GM19035 (cell line): ENCODE results near the gene ARFGEF2.
"Not testable (repeated sequence)": the region's sequence is repeated elsewhere in the genome, so short reads cannot be mapped to it uniquely, and the experiment has no call there.

Experiments
- ATAC-seq: cut with Tn5 transposase; IDR thresholded peaks from one replicate; pipeline ENCODE4 v1.9.1; 2021; ENCODE audit not compliant: unreplicated experiment

The ARFGEF2 gene

DNA sequence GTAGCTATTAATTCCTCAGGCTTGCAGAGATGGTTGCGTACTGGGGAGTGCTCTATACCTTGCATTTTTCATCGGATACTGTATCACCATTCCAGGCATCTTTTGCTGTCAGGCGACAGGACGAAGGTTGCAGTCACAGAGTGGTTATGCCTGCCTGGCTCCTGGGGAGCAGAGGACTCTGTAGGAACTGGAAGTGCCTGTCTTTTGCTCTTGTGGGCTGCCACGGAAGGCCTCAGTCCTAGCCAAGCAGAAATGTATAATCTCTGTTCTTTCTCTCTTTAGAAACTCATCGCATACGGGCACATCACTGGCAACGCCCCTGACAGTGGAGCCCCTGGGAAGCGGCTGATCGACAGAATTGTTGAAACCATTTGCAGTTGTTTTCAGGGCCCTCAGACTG is 29.5 kb downstream of the ARFGEF2 start:
- ATAC-seq, result no peak

DNA sequence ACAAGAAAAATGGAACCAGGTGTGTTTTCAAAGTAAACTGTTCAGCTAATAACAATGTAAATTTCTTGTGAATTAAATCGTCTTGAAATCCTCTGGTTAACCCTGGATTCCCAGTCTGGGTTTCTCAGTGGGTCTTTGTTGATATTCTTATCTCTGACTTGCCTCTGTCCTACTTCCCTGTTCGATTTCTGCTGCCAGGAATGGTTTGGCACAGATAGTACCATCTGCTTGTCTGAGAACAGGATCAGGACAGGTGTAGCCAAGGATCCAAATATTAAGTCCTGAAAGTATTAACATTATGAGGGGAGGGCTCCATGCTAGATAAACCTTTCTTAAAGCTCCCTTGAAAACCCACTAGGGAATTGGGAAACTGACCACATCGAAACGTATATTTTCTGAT is 30.1 kb downstream of the ARFGEF2 start:
- no peak for ATAC-seq

DNA sequence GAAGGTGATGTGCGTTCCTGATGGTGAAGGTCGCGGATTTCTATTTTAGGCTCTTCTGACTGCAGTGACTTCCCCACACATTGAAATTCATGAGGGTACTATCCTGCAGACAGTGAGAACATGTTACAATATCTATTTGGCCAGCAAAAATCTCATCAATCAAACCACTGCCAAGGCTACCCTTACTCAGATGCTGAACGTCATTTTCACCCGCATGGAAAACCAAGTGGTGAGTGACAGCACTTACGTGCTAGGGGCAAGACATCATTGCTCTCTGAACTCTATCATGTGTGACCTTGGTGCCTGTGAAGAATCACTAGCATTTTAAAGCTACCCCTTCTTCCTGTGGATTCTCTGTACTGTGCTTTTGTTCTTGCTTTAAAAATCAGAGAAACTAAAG is 31.1 kb downstream of the ARFGEF2 start:
- ATAC-seq, result no peak

DNA sequence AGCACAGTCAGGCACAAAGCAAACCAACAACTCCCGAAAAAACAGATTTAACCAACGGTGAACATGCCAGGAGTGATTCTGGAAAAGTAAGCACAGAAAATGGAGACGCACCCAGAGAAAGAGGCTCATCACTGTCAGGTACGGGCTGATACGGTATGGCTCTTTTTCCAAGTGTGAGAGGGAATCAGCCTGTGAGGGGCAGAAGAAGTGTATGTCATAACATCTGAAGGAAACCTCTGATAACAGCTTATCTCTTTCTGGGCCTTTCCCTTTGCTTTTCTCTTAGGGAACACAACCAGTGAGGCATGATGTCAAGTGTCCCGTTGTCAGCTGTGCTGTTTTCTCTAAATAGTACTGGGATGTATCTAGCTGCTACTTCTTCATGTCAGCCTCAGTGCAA is 32.1 kb downstream of the ARFGEF2 start:
- ATAC-seq, result no peak

DNA sequence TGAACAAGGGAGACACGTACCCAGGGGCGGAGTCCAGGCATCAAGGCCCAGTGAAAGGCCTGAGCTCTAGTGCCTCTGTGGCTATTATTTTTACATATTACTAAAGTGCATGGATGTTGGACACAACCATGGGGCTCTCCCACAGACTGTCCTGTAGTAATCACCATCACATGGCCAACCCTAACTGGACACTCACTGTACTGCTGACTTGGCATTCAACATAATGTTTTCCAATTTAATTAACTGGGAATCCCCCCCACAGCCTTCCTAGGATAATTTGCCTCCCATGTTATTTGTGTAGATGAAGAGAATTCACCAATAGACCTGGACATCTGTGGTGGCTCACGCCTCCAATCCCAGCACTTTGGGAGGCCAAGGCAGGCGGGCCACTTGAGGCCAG is 34.5 kb downstream of the ARFGEF2 start:
- ATAC-seq, result no peak

DNA sequence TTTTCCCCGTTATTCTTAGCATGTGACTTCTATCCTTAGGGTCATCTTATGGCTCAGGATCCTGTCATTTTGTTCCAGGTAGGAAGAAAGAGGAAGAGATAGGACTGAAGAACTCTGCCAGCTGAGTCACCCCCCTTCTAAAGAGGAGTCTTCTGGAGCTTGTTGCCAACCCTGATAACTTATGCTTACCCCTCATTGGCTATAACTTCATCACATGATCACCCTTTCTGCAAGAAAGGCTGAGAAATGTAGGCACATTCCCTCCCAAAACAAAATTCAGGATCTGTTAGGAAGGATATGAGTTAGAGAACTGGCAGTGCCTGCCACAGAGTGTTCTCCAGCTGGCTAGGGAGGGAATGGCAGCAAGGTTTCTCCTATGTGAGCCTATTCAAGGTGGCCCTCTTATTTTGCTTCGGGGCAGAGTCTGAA is 35.6 kb downstream of the ARFGEF2 start:
- no peak for ATAC-seq

DNA sequence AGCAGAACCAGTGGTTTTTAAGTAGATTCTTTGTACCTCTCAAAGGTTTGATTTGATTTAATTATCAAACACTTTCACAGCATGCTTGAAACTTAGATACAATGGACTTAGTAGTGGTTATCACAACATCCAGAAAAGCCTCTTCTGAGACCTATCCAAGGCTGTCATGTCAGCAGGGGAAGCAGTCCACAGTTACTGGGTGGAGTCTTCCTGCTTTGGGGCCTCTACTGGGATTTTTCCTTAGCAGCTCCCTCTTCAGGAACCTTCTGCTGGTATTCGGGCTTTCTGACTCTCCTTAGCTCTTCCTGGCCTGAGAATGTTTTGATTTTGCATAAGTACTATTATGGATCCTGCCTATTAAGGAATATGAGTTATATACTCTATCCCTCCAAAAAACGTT is 36.0 kb downstream of the ARFGEF2 start:
- no peak for ATAC-seq

DNA sequence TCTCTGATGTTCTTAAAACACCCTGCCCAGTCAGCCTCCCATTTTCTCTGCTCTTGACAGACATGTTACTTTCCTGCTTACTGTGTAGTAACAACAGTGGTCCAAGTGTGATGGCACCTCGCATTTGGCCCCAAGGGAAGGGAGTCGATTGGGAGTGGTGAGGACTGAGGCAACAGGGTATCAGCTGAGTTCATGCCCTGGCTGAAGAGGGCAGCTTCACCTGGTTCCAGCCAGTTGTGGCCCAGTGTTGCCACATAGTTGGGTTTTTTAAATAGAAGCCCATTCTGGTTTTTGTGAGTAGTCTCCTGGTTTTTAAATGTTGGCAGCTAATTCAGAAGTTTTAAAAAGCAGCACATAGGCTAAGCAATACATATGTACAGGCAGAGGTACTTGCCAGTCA is 37.2 kb downstream of the ARFGEF2 start:
- no peak for ATAC-seq

DNA sequence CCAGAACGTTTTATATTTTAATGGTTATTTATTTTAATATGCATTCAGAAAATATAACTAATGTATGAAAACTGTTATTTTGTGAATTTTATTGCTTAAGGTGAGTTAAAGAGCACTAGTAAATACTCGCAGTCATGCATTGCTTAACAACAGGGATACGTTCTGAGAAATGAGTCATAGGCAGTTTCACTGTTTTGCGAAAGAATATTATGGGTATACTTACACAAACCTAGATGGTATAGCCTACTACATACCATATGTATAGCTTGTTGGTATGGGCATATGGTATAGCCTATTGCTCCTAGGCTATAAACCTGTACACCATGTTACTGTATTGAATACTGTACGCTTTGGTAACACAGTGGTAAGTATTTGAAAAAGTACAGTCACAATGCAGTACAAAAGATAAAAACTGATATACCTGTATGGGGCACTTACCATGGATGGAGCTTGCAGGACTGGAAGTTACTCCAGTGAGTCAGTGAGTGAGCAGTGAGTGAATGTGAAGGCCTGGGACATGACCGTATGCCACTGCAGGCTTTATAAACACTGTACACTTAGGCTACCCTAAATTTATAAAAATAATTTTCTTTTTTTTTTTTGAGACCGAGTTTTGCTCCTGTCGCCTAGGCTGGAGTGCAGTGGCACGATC is 38.5 kb downstream of the ARFGEF2 start:
- no peak for ATAC-seq

DNA sequence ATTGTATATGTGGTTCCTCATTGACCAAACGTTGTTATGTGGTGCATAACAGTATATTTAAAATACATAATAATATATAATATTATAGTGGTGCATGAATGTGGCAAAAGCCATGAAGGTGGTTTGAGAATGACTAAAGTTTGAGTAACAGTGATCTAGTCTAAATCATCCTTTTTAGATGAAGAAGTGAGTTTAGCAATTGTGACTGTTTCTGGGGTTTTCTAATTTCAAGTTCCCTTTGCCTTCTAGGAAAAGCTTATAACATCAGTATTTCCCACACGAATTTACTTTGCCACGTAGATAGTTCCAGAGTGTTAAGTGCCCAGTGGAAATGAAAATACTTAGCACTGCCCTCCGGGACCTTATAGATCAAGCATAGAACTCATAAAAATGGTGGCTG is 40.9 kb downstream of the ARFGEF2 start:
- no peak for ATAC-seq

DNA sequence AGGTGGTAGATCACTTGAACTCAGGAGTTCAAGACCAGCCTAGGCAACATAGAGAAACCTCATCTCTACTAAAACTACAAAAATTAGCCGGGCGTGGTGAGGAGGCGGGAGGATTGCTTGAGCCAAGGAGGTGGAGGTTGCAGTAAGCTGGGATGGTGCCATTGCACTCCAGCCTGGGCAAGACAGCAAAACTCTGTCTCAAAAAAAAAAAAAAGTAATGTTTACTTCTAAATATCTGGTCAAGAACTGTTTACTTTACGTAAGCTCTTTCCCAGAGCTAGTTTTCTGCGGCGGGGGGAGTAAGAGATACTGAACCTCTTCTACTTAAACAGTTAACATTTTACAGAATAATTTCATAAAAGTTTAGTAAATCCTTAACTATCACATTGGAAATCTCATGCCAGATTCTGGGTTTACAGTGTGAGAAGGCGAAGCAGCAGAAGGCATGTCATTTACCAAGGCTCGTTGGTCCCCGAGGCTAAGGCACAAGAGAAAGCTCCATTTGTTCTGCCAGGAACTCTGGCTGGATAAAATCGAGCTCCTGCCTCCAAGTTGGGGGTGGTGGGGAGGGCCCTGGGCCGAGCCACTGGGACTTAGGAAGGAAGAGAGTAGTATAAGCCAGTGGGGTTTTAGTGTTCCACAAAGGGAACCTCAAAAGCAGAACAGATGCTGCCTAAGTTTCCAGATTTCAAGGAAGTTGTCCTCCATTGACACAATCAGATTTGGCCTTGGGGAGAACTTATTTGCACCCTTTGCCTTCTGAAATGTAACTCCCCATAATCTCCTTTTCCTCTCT is 41.7 kb downstream of the ARFGEF2 start:
- no peak for ATAC-seq

DNA sequence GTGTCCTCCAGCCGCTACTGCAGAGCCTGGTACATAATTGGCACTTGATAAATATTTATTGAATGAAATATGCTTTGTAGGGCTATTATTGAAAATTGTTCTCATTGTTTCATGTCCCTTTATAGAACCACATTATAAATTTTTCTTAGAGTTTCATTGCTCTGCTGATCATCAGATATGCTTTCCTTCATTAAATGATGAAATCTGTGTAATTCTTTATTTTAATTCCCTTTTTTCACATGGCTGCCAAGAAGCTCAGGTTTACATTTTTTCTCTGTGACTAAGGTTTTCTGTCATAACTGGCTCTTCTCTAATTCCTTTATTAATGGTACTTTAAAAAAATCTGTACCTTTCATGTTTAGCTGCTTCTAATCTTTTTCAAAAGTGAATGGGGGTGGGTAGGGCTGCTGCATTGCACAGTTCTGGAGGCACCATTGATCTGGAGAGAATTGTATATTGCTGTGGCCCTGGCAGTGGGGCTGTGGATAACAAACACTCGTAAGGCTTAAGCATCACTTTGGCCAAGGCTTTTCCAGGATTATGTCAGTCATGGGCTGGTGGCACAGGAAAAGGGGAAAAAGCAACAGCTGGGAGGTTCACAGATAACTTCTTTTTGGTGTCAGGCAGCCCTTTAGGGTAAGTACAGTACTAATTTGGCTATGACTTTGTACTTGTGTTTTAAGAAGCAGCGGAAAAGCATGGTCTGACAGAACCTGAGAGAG is 43.8 kb downstream of the ARFGEF2 start:
- no peak for ATAC-seq

DNA sequence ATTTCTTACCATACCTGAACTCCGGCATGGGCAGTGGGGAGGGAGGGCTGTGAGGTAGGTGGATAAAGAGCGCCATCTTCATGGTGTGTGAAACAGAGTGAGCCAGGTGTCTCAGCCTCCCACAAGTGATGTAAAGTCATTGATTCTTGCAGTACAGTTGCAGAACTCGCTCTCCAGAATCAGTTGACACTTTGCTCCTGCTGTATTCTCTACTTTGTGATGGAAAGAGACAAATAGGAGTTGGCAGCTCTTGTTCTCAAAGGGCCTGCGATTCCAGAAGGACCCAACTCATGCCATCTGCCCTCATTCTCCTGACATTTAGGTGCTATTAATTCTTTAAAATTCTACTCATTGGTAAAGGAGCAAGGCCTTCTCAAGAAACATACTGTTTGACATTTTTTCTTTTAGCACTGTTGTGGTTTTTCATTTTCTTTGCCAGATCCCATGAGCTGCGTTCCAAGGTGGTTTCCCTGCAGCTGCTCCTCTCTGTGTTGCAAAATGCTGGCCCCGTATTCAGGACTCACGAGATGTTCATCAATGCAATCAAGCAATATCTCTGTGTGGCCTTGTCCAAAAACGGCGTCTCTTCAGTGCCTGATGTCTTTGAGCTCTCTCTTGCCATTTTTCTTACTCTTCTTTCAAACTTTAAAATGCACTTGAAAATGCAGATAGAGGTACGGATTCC is 49.3 kb downstream of the ARFGEF2 start:
- ATAC-seq, result no peak

DNA sequence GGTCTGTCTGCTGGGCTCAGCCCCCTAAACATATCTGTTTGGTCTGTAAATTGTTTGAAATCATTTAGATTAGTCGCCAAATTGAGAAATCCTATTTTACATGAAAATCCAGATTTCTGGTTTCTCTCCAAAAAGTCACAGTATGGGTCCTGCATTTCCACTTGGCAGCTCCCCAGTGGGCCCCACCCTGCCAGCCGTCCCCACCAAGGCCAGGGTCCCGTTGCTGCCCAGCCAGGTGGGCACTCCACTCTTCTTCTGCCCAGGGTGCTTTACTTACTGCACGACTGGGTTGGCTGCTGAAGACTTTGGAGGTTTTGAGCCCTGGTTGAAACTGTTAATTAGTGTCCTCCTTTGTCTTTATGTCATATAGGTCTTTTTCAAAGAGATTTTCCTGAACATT is 50.4 kb downstream of the ARFGEF2 start:
- no peak for ATAC-seq

DNA sequence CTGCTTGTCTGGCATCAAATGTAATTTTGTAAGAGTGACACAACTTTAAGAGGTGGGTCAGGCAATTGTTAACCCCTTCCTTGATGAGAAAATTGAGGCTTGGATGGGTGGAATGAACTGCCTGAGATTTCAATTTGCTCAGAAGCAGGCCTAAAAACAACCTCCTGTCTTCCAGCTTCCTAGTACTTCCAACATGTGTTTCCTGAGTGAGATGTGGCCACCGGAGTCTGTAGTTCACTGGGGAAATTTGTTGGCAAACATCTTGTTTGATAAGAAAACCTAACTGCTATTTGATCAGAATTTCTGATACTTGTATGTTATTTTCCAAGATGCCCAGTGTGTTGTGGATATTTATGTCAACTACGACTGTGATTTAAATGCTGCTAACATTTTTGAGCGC is 51.3 kb downstream of the ARFGEF2 start:
- ATAC-seq, result no peak

DNA sequence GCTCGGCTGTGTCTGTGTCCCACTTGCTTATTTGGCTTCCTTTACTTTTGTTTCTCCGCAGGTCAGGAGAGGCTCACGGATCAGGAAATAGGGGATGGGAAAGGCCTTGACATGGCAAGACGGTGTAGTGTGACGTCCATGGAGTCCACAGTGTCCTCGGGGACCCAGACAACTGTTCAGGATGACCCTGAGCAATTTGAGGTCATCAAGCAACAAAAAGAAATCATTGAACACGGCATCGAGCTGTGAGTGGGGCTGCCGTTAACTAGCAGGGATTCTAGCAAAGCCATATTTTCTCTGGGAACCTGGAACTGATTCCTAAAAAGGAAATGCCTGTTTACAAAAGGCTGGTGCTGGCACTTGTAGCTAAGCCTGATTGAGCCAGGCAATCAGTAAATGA is 54.4 kb downstream of the ARFGEF2 start:
- no peak for ATAC-seq

DNA sequence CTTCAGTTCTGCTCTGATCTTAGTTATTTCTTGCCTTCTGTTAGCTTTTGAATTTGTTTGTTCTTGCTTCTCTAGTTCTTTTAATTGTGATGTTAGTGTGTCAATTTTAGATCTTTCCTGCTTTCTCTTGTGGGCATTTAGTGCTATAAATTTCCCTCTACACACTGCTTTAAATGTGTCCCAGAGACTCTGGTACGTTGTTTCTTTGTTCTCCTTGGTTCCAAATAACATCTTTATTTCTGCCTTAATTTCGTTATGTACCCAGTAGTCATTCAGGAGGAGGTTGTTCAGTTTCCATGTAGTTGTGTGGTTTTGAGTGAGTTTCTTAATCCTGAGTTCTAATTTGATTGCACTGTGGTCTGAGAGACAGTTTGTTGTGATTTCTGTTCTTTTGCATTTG is 58.5 kb downstream of the ARFGEF2 start:
- not testable (repeated sequence) for ATAC-seq

DNA sequence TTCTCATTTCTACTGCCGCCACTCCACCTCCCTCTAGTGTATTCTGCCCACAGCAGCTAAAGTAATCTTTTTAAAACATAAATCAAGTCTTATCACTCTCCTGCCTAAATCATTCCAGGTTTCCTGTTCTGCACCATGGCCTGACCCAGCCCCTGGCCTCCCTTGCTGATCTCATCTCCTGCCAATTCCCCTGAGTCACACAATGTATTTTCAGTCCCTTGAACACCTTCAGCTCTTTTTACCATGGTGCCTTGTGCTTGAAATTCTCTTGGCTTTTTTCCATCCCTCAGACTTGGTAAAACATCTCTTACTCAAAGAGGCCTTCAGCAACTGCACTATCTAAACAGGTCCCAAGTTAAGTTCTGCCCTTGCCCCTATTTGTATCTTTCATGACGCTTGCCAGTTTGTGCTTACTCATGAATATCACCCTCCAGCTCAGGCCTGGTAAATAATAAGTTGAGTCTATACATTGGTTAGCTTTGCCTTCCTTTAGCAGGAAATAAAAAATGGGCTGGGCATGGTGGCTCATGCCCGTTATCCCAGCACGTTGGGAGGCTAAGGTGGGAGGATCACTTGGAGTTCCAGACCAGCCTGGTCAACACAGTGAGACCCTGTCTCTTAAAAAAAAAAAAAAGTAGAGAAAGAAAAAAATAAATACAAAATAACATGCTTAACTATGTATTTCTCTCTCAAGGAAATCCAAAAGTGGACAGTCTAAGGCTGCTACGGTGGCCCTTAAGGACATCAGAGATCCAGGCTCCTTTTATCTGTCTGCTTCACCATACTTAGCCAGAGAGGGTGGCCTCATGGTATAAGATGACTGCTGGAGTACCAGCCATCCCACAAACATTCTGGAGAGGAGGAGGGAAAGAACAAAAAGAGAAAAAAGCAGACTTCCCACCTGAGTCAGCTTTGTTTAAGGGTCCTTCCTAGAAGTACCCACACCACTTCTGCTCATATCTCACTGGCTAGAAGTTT is 62.2 kb downstream of the ARFGEF2 start:
- ATAC-seq, result no peak

DNA sequence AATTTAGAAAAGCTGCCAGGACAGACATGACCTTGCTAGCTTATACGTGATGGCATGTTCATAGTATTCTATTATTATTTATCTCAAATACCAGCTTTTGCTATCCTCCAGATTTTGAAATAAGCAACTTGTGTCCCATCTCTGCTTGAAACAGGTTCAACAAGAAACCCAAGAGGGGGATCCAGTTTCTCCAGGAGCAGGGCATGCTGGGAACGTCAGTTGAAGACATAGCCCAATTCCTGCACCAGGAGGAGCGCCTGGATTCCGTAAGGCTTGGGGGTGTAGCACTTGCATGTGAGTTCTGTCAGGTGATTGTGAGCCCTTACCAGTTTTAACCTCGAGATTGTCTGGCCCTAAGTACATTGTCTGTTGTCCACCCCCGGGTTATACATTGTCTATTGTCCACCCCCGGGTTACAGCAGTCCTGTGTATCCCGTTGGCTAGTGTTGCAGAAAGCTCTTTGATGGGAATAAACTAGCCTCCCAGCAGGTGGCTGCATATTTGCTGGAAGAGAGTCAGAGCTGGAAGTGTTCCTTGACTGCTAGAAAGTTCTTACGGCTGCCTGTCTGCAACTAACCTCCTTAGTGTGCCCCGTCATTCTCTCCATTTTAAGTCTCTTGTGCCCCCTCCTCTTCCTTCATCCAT is 63.2 kb downstream of the ARFGEF2 start:
- ATAC-seq, result no peak

DNA sequence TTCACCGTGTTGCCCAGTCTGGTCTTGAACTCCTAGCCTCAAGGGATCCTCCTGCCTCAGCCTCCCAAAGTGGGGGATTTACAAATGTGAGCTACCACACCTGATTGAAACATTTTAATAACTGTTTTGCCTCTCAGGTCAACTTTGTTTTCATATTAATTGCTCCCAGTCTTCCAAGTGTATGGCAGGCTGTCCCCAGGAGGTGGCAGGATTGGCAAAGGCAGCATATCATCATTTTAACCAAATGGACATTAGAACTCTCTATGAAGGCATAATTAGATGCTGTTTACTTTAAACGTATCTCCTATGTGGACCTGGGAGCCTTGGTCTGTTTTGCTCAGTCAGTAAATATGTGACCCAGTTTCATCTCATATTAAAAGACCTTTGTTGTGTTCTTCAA is 65.4 kb downstream of the ARFGEF2 start:
- ATAC-seq, result no peak
